GM19438 (cell line): Measurements from ENCODE around the gene ANO4.

Experiments used
- ATAC-seq: cut with Tn5 transposase; IDR thresholded peaks from one replicate; pipeline ENCODE4 v1.9.1; 2021; ENCODE audit warnings: low read depth; ENCODE audit not compliant: unreplicated experiment

ANO4 gene

DNA sequence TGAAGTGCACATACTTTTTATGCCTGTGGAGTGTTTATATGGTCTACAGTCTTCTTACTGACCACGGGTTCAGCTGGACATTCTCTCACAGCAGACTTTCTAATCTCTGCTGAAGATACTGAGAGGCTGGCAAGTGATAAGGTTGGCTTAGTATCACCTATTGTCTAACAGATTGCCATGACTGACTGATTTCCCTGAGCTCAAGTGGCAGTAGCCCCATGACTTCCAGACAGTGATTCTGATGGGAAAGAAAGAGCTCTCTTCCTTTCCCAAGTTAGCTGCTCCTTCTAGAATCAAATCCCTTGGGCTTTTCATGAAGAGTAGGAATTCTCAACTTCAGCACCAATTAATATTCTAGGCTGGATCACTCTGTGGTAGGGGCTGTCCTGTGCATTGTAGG lies 141.4 kb downstream of the ANO4 start:
- ATAC-seq = no peak

DNA sequence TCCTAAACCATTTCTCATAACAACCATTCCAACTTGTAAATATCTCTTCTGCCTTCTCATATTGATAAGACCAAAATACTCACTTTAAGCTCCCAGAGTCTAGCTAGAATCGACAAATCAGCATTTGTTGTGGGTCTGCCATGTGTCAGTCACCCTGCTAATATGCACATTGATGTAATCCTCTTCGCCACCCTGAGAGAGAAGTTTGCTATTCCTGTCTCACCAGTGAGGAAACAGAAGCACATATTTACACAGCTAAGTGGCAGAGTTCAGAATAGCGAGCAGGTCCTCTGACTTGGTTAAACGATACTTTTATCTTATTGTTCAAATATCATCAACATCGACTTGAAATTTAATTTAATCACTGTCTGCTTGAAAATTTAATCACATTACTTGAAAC lies 142.1 kb downstream of the ANO4 start:
- ATAC-seq = no peak

GRCh38 chr12:100940503-100940902 lies 145.9 kb downstream of the ANO4 start:
- ATAC-seq = no peak

DNA sequence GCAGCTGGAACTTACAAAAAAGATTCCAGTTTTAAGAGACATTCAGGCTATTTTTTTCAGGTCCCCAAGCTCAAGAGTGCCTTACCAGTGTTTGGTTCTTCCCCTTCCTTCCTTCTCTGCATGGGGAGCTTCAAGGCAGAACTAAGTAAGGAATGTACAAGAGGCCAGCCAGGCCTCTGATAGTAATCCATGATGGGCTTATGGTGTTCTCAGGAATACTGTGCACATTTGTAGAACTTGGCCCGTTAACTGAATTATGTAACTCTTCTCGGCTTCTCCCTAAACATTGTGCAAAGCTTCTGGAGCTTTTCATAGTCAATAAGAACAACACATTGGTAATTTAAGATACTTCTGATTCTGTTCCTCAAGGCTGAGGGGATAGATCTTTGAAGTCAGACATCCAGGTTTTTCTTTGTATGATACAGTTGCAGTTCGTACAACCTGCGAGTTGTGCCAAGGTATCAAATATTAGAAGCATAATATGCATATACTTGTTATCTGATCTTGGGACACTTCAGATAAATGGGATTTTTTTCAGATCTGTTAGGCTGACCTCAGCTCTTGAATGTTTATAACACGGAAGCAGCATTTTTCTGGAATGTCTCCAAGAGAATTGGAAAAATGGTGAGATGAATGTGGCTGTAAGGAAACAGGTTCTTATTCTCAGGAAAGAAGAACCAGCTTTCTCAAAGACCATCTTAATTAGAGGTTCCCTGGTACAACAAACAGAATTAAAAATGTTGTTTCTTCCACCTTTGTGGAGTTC lies 148.6 kb downstream of the ANO4 start:
- ATAC-seq = no peak

DNA sequence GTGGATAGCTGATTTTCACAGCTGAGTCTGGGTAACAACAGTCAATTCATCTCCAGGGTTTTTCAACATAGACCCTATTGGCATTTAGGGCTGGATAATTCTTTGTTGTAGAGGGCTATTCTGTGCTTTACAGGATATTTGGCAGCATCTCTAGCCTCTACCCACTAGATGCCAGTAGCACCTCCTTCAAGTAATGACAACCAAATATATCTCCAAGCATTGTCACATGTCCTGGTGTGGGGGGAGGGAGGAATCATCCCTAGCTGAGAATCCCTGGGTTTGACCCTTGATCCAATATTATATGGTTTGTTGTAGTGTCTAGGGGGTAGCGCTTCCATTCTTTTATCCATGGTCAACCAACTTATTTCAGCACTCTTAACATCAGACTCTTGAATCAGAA lies 157.2 kb downstream of the ANO4 start:
- ATAC-seq = no peak

GRCh38 chr12:100953217-100953616 lies 158.6 kb downstream of the ANO4 start:
- no peak for ATAC-seq

DNA sequence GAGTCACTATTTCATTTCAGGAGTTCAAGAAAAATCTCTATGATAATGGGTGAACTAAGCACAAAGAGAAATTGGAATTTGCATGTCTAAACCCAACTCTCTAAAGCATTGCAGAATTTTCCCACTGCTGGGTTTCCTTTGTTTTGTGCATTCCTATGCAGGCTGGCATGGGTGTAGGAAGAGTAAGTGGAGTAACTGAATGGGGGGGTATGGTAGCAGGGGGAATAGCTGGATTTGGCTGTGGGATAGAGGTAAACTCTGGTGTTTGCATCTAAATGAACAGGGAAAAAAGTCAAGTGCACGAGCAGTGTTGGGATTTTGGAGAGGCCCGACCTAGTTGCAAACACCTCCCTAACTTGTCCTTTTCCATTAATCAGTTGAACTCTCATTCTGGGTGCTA lies 159.1 kb downstream of the ANO4 start:
- ATAC-seq = no peak

- no peak for ATAC-seq
These were observed 159.5 kb downstream of the ANO4 start for GRCh38 chr12:100954118-100954517.

DNA sequence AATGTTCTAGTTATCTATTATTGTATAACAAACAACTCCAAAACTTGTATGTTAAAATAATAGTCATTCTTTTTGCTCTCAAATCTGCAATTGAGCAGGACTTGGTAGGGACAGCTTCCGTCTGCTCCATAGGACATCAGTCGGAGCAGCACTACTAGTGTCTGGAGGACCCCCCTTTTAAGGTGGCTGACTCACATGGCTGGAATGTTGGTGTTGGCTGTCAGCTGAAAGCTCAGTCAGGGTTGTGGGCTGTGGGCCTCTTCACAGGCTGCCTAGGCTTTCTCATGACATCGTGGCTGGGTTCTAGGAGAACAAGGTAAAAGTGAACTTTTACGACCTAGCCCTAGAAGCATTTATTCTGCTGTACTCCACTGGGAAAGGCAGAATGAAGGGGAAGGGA lies 160.6 kb downstream of the ANO4 start:
- ATAC-seq = no peak

DNA sequence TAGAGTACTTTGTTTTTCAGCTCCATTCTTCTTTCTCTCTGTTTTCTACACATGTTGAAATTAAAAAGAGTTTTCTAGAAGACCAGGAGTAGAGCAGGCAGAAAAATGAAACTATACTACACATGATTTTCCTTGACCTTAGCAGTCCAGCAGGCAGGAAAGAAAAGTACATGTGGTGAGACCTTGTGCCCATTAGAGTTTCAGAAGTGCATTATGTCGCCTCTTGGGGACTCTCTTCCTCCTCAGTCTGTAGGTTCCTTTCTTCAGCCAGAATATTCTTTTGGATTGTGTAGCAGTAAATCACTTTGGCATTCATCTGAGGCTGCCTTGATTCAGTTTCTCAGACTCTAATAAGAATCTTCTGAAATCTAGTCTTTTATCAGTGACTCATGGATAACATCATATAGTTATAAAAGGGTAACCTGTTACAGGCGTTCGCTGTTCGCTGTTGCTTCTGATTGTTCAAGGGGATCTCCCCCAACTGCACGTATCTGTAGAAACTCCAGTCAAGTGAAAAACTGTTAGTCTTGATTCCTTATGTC lies 161.8 kb downstream of the ANO4 start:
- ATAC-seq = no peak

DNA sequence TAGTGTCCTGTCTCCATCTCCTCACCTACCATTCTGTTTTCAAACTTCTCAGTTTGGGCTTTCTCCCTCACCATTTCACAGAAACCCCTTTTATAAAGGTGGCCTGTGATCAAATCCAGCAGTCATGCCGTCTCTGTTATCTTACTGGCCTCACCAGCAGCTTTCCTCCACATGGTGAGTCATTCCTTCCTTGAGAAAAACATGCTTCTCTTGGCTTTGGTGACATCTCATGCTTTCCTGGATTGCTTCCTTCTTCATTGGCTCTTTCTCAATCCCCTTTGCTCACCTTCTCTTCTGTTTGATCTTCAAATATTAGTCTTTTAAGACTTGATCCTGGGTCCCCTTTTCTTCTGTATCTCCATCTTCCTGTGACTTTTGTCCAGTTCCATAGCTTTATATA lies 164.9 kb downstream of the ANO4 start:
- ATAC-seq = no peak

DNA sequence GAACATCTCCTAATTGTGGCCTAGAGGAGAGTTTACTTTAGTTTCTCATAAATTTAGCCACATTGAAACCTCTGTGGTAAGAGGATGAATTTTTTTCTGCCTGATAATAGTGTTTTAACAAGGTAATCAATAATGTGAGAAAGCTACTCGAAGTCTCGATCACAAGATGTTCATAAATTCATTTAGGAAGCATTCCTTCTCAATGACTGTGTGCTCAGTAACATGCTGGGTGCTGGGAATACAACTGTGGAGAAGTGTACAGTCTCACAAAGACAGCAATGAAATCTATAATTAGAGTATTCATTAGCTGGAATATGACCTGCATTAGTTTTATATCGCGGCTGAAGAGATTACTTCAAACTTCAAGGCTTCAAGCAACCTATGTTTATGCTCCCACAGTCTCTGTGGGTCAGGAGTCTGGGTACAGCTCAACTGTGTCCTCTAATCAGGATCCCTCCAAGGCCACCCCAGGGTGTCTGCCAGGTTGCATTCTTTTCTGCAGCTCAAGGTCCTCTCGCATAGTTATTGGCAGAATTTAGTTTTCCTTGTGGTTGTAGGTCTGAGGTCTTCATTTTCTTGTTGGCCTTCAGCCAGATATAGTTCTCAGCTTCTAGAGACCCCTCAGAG lies 167.6 kb downstream of the ANO4 start:
- ATAC-seq = no peak

DNA sequence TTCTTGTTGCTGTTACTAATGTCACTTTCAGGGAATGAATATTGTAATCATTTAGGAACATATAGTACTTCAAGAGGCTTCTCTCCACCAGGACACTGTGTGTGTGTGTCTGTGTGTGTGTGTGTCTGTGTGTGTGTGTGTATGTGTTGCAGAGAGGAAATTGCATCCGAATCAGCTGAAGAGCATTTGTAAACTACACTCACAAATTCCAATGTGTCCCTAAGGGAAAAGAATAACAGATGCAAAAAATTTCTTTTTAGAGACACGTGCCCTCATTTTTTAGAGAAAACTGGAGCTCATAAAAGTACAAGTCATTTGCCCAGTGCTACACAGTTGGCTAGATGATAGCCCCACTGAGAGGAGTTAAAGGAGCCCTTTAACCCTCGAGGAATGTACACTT lies 168.8 kb downstream of the ANO4 start:
- no peak for ATAC-seq

DNA sequence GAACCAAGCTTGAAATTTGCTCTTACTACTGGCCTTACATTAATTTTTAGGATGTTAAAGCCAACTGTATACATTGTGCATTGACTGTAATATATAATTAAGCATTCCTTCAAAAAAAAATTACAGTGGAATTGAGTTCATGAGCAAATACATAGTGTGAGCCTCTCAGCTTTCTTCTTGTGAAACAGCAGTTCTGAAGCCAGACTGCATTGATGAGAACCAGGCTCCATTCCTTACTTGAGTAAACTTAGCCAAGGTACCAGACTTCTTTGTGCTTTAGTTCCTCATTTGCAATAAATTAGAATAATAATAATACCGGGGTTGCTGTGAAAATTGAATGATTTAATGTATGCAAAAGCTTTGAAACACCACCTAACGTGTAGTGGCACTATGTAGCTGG lies 169.5 kb downstream of the ANO4 start:
- no peak for ATAC-seq

- ATAC-seq = no peak
These were observed 172.6 kb downstream of the ANO4 start for GRCh38 chr12:100967189-100967588.

GRCh38 chr12:100970894-100971293 lies 176.3 kb downstream of the ANO4 start:
- no peak for ATAC-seq

DNA sequence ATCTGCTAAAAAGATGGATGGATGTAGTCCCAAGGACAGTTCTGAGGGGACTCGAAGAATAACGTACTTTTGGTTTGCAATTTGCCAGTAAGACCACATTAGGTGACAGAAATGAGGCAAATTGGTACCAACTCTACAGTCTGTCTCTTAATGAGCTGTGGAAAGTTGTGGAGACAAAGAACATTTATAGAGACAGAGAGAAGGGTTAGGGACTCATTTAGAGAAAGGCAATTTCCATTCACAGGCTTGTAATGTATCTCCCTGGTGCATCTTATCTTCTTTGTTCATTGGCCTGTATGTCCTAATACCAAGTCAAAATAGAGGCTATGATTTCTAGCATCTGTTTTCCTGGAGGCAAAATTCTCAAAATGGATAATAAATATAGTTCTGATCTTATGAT lies 177.5 kb downstream of the ANO4 start:
- no peak for ATAC-seq

GRCh38 chr12:100974341-100974740 lies 179.8 kb downstream of the ANO4 start:
- no peak for ATAC-seq

DNA sequence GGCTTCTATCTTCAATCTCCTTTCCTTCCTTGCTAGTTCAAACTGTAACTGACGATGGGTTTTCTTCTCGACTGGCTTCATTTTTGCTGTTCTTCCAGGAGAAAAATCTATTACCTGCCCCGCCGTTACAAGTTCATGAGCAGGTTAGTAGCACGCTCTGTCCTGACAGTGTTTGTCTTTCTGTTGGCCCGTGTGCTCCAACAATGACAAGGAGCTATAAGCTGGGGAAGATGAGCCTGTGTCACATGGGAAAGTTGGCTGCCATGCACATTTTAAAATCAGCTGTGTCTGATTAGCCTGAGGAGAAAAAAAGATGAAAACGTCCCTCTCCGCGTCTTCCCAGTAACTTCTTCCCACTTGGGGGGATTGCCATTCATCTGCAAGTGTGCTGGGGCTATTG lies 180.2 kb downstream of the ANO4 start:
- ATAC-seq = no peak

DNA sequence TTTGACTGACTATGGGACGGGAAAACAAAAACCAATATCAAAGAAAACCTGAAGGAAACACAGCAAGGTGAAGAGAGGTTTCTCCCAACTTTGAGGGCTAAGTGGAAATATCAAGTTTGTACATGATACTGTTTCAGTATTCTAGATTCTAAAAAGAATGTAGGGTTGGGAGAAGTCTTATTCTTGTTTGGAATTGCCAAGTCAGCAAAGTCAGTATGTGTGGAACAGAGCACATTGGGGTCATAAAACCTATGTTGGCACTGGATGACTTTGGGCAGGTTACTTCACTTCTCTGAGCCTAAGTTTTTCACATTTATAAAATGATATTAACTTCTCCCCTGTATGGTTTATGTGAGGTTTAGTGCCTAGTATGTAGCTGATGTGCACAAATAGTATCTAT lies 182.2 kb downstream of the ANO4 start:
- no peak for ATAC-seq

- ATAC-seq = no peak
These were observed 186.3 kb downstream of the ANO4 start for GRCh38 chr12:100980856-100981255.

- no peak for ATAC-seq
These were observed 188.1 kb downstream of the ANO4 start for GRCh38 chr12:100982511-100983183.
